ENCODE measurements around the gene CDH11.

The CDH11 gene

DNA sequence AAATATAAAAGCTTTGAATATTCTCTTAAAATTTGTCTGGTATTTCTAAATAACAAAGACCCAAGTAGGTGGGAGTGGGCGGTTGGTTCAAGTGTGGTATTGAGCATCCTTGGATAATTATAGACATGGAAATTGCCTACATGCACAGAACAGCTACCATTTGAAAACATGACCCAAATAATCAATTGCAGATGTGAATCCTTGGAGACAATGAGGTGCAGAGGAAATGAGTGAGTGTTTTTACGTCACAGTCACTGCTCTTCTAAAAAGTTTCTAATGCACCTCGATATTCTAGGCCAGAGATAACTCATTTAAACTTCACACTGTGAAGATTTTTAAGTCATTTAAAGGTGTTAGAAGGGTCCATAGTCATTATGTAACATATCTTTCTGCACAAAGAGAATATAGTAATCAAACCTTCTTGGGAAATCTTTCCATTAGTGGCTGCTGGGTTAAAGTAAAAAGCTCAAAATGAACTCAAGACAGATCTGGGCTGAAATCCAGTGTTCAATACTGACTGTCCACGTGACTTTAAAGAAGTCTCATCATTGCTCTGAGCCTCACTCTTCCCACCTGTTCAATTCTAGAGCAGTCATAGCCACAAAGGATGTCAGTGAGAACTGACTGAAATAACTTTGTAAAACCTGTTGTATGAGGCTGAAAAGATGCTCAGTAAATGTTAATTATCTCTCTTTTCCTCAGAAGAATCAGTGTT lies 144.5 kb downstream of the CDH11 start:
- no peak for DNase-seq (ENCODE audit: low read depth in 2 of 2)

DNA sequence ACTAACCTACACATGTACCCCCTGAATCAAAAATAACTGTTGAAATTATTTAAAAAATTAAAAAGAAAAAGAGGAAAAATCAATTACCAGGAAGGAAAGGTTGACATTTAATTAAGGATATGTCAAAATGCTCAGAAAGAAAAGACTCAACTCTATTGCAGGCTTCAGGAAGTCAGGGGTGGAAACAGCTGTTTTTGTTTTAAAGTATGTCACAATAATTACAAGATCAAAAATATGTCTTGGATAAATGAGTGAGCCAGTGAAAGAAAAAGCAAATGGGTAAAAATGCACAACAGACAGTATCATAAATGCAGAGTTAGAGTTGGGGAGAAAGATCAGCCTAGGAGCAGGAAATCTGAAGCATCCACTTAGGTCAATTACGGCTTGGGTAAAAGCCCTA lies 146.0 kb downstream of the CDH11 start:
- DNase-seq (ENCODE audit: low read depth in 2 of 2), result no peak

DNA sequence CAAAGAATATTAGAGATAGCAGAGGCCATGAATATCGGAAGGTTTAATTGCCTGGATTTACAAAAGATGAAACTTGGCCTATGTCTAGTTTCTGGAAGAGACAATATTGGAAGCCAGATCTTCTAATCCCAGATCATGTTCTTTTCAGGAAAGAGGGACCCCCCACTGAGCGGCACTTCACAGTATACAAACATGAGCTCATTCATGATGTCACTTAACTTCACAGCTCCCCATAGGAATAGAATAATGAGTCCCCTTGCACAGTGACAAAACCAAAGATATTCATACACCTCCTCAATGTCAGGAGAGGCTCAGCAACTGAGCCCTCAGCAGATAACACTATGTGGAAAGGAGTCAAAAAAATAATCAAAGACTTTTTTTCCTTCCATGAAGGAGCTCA lies 147.5 kb downstream of the CDH11 start:
- DNase-seq (ENCODE audit: low read depth in 2 of 2), result no peak

DNA sequence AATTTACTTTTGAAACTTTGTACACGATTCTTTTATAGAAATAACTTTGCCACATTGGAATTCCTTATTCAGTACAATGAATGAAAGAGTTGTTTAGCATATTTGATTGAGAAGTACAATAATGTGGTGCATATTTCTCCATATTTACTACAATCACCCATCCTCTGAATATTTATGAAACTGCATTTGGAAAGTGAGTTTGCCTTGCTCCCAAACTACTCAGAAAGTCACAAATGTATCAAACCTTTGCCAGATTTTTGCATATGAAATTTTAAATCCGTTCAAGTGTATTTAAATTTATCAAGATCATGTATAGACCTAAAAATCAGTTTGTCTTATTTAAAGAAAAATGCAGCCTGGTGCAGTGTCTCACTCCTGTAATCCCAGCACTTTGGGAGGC lies 148.7 kb downstream of the CDH11 start:
- no peak for DNase-seq (ENCODE audit: low read depth in 2 of 2)

DNA sequence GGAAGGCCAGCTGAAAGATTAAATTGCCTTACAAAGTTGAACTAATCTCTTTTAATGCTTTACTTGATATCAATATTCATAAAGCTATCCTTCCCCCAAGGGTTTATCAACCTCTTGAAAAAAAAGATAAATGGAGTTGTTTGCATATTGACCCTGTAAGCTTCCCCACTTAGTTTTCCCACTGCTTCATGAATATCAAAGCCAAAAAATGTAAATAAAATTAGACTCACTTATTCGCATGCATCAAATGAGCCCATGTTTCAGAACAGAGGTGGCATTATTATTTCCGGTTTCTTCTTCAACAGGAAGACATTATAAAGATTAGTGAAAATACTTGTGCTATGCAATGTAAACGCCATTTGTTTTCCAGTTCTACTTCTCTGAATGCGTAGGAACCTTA lies 150.7 kb downstream of the CDH11 start:
- DNase-seq (ENCODE audit: low read depth in 2 of 2), result no peak

DNA sequence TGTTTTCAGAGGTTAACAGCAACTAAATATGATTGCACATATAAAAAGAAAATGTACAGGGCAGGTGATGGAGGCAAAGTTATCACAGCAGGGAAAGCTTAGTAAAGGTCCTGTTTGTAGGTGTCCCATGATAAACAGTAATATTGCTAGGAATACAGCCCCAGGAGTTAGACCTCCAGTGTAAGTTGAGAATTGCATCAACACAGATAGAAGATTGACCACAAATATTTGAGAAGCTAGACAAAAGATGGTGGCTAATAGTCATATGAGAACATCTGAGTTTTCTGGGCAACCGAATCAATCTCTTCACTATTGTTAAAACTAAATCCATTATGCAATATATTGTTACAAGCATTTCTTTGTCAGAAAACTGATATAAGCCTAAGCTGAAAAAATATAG lies 152.6 kb downstream of the CDH11 start:
- no peak for DNase-seq (ENCODE audit: low read depth in 2 of 2)

- no peak for DNase-seq (ENCODE audit: low read depth in 2 of 2)
Observed at GRCh38 chr16:64968539-64968938, 153.3 kb downstream of the CDH11 start.

- no peak for DNase-seq (ENCODE audit: low read depth in 2 of 2)
Observed at GRCh38 chr16:64964126-64964540, 157.7 kb downstream of the CDH11 start.

DNA sequence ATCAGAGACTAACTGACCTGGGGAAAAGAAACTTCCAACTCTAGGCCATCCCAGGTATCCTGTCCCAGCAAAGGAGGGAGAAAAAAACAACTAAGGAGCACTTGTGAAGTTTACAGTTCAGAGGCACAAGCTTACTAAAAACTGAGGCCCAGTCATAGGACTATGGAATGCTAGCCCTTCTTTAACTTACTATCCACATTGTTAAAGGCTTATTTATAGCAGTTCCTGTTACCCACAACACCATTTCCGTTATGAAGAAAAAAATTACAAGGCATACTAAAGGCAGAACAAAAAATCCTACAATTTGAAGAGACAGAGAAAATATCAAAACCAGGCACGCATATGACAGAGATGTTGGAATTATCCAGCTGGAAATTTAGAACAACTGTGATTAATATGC lies 159.1 kb downstream of the CDH11 start:
- no peak for DNase-seq (ENCODE audit: low read depth in 2 of 2)

DNA sequence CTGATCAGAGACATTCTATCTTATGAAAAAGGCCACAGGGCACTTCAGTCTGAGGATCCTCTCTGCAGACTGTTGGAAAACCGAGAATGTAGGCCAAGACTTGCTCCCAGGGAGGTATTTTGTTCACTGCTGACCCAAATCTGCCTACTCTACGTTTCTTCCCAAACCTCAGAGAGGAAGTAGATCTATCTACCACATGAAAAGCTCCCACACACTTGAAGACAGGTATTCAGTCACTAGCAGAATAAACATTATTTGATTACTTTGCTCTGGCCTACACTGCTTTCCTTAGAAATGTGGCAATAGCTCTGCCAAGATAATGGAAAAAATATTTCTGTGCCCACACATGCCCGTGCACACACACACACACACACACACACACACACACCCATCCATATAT lies 164.6 kb downstream of the CDH11 start:
- DNase-seq (ENCODE audit: low read depth in 2 of 2), result no peak

DNA sequence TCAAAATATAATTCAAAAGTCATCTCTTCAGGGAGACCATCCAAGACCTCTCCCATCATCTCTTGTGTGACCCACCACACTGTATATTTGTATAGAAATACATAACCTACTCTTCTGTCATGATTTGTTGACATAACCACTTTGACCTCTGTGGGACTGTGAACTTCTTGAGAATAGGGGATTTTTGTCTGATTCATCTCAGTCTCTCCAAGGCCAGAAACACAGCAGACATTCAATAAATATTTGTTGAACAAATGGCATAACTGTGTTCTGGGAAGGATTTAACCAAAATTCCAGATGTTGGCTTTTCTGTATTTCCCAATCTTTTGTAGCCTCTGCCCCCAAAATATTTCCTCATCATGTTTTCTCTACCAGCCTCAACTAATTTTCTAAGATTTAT lies 169.7 kb downstream of the CDH11 start:
- DNase-seq (ENCODE audit: low read depth in 2 of 2), result no peak

GRCh38 chr16:64951193-64951592 lies 170.7 kb downstream of the CDH11 start:
- DNase-seq (ENCODE audit: low read depth in 2 of 2), result no peak

GRCh38 chr16:64950731-64951130 lies 171.1 kb downstream of the CDH11 start:
- no peak for DNase-seq (ENCODE audit: low read depth in 2 of 2)

- DNase-seq (ENCODE audit: low read depth in 2 of 2), result no peak
Observed at GRCh38 chr16:64950262-64950661, 171.6 kb downstream of the CDH11 start.

- DNase-seq (ENCODE audit: low read depth in 2 of 2), result no peak
Observed at GRCh38 chr16:64948056-64948455, 173.8 kb downstream of the CDH11 start.

DNA sequence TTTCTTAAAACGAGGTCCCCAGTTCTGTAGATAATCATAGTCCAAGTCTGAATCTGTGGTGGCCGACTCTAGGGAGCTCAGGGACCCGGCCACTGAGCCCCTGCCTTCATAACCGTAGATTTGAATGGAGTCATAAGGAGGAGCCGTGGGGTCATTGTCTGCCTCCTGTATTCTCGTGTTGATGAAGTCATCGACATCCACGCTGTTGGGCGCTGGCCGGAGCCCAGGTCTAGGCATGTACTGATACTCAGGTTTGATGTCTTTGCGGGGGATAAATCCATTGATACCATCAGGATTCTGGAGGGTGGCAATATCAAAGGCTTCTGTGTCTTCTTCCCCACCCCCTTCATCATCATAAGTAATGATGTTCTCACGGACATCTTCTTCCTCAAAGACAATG lies 174.2 kb downstream of the CDH11 start:
- no peak for DNase-seq (ENCODE audit: low read depth in 2 of 2)

- no peak for DNase-seq (ENCODE audit: low read depth in 2 of 2)
Observed at GRCh38 chr16:64933885-64934284, 188.0 kb downstream of the CDH11 start.

GRCh38 chr16:64926476-64926875 lies 195.4 kb downstream of the CDH11 start:
- no peak for DNase-seq (ENCODE audit: low read depth in 2 of 2)

DNA sequence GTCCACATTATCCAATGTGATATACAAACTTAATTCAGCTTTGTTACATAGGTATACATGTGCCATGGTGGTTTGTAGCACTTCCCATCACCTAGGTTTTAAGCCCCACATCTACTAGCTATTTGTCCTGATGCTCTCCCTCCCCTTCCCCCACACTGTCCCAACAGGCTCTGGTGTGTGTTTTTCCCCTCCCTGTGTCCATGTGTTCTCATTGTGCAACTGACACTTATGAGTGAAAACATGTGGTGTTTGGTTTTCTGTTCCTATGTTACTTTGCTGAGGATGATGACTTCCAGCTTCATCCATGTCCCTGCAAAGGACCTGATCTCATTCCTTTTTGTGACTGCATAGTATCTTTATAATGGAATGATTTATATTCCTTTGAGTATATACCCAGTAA lies 196.7 kb downstream of the CDH11 start:
- DNase-seq (ENCODE audit: low read depth in 2 of 2), result no peak

- no peak for DNase-seq (ENCODE audit: low read depth in 2 of 2)
Observed at GRCh38 chr16:64924086-64924485, 197.8 kb downstream of the CDH11 start.

DNA sequence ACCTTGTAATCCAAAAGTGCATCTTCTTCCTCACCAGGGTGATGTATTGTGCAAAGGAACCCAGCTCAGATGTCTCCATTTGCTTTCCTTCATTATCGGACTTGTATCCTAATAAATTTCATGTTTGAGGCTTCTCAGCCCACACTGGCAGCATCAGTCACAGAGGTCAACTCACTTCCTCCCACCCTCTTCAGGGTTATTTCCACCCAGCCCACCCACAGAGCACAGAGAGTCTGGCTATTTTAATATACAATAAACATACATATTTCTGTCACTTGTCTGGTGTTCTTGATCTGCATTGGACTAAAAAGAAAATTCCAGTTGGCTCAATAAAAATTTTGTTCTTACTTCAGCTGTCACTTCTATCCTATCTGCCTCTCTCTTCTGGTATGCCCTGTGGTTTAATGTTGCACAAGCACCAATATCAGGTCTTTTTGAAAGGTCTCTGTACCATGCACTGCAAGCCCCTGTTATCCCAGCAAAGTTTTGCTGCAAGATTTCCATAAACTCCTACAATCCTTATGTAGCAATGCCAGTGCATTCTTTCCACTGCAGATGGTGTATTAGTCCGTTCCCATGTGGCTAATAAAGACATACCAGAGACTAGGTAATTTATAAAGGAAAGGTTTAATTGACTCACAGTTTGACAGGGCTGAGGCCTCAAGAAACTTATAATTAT lies 201.8 kb downstream of the CDH11 start:
- no peak for DNase-seq (ENCODE audit: low read depth in 2 of 2)

DNA sequence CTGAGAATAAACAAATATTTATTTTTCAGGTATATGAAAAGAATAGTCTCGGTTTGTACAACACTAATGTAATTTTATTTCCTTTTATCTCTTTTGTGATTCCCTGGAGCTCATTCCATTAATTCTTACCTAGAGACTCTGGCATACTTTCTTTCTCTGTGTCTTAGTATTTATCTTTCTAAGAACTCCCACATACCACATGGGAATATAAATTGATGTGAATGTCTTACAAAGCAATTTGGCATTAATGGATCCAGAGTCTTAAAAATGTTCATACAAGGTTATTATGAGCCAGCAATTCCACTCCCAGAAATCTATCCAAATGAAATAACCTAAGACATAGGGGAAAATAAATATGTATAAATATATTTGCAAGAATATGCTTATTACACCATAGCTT lies 202.7 kb downstream of the CDH11 start:
- no peak for DNase-seq (ENCODE audit: low read depth in 2 of 2)

DNA sequence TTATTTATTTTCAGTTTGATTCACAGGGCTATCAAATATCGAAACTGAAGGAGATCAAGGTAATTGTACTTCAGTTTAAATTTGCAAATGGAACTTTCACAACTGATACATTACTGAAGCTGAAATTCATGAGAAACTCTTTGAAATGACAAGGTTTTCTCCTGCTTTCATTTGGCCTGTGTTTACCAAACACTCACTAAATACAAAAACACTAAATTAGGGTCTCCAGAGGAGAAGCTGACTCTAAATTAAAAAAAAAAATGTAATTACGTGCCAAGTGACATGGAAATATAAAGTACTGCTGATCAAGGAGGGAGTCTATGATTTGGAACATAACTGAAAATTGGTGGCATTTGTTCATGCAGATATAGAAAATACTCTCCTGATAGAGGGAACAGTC lies 205.8 kb downstream of the CDH11 start:
- no peak for DNase-seq (ENCODE audit: low read depth in 2 of 2)

DNA sequence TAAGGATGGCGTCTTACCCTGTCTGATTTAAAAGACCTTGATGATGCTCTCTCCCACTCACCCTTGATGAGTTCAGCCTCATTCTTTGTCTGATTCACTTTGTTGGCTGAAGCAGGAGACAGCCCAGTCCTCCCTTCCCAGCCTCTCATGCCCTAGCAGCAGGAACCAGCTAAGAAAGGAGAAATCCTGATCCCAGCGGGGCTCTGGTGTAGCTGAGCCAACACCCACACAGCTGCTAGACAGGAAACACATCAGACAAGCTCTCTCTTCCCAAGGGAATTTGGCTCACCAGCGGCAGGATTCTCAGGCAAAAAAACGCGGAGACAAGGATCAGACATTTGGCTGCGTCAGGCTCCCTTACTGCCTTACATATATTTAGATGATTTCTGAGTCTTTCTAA lies 211.5 kb downstream of the CDH11 start:
- DNase-seq (ENCODE audit: low read depth in 2 of 2), result no peak
